ENCODE measurements around the gene OSBPL10.
"Not testable (repeated sequence)": the region's sequence is repeated elsewhere in the genome, so short reads cannot be mapped to it uniquely, and the experiment has no call there.

The OSBPL10 gene

DNA sequence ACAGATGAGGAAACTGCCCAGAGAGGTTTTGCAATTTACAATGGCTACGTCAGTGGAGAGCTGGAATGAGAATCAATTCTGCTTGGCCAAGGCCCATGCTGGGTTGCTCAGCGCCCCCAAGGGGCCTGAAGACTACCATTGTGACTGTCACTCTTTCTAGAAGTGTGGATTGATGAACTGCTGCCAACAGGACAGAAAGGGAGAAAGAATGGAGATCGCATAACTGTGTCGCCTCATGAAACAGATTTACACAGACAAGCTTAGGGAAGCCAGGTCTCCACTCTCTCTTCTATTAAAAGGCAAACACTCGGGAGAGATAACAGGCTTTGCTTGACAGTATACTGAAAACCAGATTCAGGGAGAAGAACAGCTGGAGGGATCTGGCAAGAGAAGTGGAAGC lies 288.3 kb downstream of the OSBPL10 start:
- DNase-seq = no peak

DNA sequence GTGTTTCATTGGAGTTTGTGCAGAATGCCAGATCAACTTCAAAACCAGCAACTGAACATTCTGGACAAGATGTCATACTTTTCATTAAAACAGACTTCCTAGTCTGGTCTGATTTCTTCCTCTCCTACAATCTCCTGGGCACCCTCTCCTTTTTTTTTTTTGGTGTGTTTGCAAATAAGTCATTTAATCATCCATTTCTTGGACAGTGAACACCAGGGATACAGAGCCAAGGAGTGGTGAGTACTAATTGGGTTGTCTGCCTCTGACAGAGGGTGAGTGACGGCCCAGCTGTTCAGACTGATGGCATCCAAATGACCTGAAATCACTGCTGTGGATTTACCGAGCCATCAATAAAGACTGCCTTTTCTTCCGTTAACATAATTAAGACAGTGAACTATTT lies 290.3 kb downstream of the OSBPL10 start:
- no peak for DNase-seq

DNA sequence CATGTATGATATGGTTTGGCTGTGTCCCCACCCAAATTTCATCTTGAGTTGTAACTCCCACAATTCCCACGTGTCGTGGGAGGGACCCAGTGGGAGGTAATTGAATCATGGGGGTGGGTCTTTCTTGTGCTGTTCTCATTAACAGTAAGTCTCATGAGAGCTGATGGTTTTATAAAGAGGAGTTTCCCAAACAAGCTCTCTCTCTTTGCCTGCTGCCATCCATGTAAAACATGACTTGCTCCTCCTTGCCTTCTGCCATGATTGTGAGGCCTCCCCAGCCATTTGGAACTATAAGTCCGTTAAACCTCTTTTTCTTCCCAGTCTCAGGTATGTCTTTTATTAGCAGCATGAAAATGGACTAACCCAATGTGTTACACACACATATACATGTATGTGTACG lies 291.5 kb downstream of the OSBPL10 start:
- DNase-seq = not testable (repeated sequence)

DNA sequence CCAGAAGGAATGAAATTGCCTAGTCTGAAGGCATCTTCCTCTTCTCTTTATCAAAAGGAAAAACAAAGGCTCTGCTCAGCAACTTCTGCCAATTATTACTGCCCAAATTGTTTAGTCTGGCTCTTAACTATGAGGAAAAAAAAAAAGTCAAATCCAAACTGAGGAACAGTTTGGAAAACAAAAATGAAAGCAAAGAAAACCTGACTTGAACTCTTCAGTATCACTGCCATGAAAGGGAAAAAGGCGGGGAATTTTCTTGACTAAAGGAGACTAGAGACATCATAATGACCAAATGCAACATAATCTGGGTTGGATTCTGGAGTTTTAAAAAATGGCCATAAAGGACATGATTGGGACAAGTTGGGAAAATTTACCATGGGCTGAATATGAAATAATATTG lies 292.1 kb downstream of the OSBPL10 start:
- DNase-seq = no peak

DNA sequence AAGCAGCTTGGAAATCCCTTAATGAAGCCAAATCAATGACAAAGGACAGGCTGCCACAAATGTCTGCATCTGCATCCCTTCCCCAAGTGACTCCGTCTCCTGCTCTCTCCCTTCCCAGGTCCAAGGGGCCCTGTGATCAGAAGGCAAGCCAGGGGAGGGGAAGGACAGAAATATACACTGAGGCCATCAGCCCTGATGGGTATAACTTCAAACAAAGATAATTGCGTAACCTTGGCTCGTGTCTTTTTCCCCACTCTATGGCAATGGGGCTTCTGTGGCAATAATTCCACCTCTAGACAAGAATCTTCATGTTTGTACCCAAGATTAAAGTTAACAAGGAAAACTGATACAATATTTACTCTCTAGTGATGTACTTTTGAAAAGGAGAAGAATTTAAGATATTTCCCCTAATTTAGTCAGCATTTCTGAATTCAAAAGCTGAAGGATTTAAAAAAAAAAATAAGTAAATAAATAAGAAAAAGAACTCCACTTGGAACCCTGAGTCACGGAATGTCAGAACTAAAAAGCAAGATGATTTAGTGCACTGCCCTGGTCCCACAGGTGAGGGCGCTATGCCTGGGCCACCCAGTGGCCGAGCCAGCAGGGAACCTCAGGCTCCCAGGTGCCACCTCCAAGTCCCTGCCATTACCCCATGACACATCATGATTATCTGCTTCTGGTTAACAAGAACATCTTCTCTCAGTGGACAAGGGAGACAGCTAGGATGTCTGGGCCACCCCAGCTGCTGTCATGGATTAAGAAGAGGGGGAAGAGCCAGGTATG lies 293.9 kb downstream of the OSBPL10 start:
- no peak for DNase-seq

DNA sequence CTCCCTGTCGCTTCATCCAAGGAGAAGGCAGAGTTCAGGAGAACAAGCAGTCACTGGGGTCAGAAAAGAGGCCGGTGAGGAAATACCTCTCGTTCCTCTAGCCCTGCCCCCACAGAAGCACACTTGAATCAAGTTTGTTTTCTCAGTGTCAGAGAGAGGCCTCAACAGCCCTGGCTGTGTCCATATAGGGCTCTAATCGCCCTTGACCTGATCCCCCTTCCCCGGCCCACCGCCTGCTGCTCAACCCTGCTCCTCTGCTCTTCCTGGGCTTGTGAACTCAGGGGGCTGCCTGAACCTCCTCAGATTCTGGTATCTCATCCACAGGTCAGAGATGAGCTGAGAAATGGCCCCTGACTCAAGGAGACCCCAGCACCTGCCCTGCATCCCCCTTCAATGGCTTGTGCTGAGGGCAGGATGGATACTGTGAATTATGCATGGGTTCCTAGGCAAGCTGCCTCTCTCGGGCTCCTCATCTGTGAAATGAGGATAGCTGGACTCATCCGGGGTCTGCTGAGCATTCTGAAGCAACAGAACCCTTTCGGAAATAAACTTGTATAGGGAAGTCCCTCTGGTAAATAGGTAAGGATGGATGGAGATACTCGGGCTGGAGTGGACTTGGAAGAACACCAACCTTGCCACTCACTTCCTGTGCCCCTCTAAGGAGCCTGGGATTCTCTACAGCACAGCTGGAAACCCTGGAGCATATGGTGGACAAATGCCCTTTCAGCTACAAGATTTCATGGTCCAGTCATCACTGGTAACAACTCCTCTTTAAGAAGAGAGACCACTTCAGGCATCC lies 300.8 kb downstream of the OSBPL10 start:
- DNase-seq = no peak

DNA sequence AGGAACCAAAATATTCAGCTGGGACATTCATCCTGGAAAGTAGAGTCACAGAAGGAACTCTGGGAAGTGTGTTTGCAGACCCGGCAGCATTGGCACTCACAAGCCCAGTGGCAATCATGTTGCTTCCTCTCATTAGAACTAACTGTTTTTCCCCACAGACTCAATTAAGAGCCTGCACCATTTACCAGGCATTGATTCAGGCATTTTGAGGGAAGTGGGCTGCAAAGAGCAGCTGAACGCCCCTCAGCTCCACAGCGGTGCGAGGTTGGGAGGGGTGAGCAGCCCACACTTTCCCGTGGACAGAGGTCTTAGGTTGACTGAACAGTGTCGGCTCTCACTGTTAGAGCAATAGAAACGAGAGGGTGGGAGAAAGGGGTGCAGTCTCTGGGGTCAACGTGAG lies 304.5 kb downstream of the OSBPL10 start:
- no peak for DNase-seq

DNA sequence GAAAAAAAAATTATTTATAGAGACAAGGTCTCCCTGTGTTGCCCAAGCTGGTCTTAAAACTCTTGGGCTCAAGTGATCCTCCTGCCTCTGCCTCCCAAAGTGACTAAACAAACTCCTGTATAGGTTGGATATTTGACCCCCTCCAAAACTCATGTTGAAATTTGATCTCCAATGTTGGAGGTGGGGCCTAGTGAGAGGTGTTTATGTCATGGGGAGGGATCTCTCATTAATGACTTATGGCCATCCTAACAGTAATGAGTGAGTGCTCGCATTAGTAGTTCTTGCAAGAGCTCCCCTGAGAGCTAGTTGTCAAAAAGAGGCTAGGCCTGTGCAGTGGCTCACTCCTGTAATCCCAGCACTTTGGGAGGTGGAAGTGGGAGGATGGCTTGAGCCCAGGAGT lies 307.1 kb downstream of the OSBPL10 start:
- no peak for DNase-seq

DNA sequence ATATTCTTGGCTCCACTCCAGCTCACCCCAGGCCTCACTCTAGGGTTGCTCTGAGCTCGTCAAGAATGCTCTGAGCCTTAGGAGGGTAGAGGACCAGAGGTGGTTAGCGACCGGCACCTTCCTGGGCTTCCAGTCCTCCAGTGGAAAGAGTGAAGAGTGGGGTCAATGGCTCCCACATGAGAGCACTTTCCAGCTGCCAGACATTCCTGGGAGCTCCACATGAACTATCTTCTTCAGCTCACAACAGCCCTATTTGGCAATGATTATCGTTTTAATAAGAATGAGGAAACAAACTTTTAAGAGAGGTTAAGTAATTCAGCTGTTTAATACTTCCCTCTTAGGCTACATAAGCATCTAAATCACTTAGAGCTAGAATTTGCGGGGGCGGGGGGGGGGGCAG lies 309.1 kb downstream of the OSBPL10 start:
- no peak for DNase-seq

DNA sequence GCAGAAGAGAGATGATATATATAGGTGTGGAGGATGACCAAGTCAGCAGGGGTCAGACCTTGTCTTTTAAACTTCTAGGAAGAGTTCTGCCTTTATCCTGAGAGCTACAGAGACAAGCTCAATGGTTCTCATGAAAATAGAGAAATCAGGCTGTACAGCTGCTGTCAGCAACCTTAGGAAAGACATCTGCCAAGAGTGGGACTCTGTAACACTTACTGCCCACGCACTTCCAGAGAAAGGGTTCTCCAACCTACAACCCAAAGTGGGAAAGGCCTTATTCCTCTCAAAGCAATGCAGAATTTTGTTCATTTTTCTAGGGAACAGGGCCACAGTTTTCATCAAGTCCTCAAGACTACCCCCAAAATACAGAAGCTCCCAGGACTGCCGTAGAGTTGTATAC lies 309.6 kb downstream of the OSBPL10 start:
- no peak for DNase-seq

DNA sequence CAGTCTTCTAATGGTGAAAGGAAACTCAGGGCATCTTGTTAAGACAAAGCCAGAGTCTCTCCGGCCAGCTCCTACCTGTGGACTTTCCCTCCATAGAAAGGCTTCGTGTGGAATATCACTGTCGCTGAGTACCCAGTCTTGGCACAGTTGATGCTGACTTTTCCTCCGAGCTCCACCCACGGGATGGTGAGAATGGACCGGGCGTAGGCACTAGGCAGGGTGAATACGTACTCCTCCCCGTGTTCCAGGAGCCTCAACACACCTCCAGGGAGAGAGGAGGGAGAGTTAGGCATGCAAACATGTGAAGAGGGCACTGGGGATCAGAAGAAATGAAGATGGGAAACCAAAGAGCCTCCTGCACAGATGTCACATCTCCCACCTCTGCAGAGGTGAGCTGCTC lies 310.3 kb downstream of the OSBPL10 start:
- DNase-seq = no peak

DNA sequence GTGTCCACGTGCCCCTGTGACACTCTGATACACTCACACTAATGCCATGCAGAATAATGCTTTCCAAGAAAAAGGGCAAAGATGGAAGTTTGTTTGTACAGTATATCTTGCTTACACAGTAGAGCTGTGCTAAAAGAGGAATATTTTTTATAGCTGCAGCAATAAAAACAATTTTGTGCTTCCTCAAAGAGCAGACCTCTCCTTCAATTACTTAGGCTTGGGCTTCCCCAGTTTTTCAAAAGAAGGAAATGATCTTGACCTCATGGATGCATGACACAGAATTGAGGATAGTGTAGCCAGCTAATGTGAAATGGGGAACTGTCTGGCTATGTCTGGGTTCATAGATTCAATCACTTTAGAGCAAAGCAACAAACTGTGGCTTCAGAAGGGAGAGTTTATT lies 310.9 kb downstream of the OSBPL10 start:
- DNase-seq = peak in 1 of 2 donors; percentile 71

DNA sequence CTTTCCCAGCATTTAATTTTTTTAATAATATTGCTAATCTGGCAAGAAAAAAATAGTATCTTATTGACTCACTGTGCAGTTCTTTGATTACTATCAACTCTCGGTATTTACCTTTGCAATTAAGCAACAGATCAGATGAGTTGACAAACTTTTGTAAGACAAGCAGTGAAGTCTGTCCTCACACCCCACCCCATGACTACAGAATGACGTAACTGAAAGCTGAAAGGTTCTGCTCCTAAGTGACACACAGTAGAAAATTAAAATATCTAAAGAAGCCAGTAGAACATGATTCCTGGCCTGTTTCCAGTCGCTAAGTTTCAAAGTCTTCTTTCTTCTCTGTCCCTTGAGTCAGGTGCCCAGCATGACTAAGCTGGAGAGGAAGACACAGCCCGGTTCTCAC lies 312.8 kb downstream of the OSBPL10 start:
- no peak for DNase-seq

DNA sequence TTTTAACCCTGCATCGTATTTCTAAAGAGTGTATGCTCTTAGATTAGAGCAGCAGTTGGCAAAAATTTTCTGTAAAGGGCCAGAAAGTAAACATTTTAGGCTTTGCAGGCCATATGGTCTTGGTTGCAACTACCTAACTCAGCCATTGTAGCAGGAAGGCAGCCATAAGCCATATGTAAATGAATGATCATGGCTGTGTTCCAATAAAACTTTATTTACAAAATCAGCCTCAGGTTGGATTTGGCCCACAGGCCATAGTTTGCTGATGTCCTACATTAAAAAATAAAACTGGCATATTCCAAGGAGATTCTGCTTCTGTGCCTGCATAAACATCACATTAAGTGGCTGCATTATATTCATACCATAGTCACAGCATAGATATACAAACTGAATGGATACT lies 313.5 kb downstream of the OSBPL10 start:
- no peak for DNase-seq

DNA sequence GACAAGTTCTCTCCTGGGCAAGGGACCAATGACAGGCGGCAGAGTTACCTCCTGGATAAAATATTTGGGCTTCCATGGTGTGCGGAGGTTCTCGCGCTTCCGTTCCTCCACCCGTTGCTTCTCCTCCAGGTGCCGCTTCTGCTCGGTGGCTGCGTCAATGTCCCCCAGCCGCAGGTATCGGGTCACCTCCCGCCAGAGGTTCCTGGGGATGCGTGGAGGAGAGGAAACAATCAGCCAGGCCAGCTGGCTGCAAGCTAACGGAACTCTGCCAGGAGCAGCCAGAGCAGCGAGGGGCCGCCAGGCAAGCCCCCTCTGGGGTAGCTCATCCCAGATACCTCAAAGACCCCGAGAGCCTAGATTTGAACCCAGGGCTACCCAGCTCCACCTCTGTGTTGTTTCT lies 317.0 kb downstream of the OSBPL10 start:
- DNase-seq = no peak

DNA sequence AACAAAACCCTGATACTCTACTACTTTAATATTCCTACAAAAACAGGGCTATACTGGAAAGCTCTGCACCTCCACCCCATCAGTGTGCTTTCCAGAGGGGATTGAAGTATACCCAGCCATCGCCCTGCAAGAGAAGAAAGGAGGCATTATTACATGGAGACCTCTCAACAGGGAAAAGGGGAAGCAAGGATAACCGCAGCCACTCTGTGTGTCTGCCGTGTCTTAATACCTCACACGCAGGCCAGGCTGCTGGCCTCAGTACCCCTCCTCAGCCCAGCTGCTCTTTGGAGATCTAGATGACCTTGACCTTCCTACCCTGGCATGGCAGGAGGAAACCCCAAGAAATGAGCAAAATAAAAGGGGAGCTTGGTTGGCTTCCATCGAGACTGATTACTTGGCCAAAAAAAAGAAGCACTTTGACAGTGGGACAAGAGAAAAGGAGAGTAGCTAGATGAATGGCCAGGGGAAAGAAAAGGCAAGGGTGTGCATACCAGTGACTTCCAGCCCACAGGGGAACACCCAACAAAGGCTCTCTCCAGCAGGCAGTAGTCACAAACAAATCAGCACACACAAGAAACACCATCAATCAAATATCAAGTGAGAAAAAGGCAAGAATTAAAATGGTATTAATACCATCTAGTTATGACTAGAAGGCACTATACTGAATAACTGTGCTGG lies 318.9 kb downstream of the OSBPL10 start:
- DNase-seq = no peak

DNA sequence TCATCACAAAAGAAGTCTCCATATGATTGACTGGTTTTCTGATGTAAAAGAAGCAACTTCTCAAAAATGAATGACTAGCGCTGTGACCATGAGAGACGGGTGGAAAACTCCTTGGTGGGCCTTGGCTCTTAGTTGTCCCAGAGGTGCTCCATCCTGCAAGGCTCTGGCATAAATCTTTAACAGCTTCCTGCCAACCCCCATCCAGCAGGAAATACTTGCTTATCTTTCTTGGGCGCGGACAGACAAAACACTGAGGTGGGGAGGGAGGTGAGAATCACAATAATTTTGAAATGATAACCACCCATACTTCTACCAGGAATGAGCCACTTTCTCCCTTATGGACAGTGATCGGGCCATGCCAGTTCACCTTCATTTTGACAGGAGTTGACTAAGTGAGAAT lies 319.8 kb downstream of the OSBPL10 start:
- no peak for DNase-seq

DNA sequence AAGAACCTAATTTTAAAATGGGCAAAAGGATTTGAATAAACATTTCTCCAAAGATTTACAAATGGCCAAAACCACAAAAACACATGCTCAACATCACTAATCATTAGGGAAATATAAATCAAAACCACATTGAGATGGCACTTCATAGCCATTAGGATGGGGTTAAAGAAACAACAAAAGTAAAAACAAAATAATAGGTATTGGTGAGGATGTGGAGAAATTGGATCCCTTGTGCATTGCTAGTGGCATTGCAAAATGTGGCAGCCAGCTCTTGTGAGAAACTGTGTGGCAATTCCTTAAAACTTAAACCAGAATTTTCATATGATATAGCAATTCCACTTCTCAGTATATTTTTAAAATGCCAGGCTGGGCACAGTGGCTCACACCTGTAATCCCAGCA lies 321.8 kb downstream of the OSBPL10 start:
- DNase-seq = no peak

DNA sequence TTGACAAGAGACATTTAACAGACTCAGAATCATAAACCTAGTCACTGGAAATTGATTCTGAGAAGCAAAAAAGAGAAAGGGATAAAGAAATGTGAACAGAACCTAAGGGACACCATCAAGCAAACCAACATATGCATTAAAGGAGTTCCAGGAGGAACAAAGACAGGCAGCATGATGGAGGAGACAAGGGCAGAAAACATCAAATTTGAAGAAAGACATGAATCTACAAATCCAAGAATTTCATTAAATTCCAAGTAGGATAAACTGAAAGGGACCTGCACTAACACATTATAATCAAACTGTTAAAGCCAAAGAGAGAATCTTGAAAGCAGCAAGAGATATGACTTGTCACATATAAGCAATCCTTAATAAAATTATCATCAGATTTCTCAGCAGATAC lies 326.1 kb downstream of the OSBPL10 start:
- no peak for DNase-seq

DNA sequence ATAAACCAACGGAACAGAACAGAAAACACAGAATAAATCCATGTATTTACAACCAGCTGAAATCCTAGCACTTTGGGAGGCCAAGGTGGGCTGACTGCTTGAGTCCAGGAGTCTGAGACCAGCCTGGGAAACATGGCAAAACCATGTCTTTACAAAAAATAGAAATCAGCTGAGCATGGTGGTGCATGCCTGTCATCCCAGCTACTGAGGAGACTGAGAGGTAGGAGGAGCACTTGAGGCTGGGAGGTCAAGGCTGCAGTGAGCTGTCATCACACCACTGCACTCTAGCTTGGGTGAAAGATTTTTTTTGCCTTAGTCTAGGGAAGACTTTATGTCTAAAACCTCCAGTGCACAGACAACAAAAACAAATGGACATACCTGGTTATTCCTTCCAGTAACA lies 327.6 kb downstream of the OSBPL10 start:
- DNase-seq = no peak

DNA sequence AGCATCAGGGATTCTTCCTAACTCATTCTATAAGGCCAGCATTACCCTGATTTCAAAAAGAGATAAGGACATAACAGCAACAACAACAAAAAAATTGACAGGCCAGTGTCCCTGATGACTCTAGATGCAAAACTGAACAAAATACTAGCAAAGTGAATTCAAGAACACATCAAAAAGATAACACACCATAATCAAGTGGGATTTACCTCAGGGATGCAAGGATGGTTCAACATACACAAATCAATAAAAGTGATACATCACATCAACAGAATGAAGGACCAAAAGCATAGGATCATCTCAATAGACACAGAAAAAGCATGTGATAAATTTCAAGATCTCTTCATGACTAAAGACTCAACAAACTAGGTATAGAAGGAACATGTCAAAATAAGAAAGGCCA lies 328.8 kb downstream of the OSBPL10 start:
- DNase-seq = no peak

DNA sequence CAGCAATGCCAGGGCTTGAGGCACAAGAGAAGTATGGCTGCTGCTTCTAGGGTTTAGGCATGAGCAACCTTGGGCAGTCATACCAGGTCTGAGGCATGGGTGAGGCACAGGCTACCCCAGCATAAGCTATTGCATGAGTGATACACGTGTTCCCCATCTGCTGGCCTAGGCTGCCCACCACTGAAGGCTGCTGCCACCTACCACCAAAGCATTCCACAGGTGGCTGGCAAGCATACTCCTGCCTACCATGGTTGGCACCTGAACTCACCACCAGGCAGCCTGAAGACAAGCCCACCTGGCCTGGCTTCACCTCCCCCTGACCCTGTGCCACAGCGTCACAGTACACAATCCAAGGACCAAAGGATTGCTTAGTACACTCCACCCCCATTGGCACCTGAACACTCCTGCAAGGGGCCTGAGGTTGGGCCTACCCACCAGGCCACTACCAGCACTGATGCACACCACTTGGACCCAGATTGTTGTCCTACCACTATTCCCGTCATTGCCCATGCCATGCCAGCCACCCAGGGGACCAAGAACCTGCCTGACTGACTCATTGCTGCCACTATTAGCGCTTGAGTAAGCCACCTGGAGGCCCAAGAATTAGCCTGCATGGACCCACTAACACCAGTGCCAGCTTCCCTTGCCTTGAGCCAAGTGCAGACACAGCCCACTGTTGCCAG lies 332.6 kb downstream of the OSBPL10 start:
- DNase-seq = no peak

DNA sequence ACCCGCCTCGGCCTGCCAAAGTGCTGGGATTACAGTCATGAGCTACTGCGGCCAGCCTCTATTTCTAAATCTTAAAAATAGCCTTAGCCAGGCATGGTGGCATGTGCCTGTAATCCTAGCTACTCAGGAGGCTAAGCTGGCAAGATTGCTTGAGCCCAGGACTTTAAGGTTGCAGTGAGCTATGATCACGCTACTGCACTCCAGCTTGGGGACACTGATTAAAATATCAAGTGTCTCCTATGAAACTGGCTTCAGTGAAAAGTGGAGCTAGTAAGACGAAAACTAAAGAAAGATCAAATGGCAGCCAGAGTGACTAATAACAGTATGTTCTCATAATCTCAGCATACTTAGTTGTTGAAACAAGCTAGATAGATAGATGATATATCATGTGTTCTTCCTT lies 335.8 kb downstream of the OSBPL10 start:
- no peak for DNase-seq

Data from bone marrow (tissue), 2 donors.